WTC11 (cell line): Measurements from ENCODE around the gene C10orf105. TPM values are rescaled to one million over a fixed set of nuclear protein-coding genes. Genes with fewer than 3 reads are reported as not detected.
A peak's percentile ranks its signal among the peaks of the same experiment; 100 is the strongest.

ENCODE experiments used
- ATAC-seq: fragments of 200-7000 bp; cut with Tn5 transposase; 2 replicates; pipeline ENCODE4 v1.10.0; 2021; ENCODE audit warnings: mild to moderate bottlenecking, moderate library complexity
- CTCF ChIA-PET: fragments of 300-600 bp; sonication (Branson Sonifier 250); formaldehyde crosslinking; loops from one replicate; lab custom pipeline; 2021; ENCODE audit warnings: antibody characterized with exemption; lab: Charles Lee
- POLR2A ChIA-PET: fragments of 350-600 bp; sonication (Branson Sonifier 250); formaldehyde crosslinking; loops from one replicate; lab custom pipeline; 2021; ENCODE audit warnings: antibody characterized with exemption; lab: Charles Lee
- DNase-seq: peaks from one replicate; pipeline ENCODE4 v3.0.0; 2021; ENCODE audit warnings: low spot score
- H3K27ac Mint-ChIP-seq: 2 replicates; pipeline ENCODE4 v1.8.0; 2021; ENCODE audit warnings: mixed read lengths
- H3K27me3 Mint-ChIP-seq: 2 replicates; pipeline ENCODE4 v1.8.0; 2021; ENCODE audit warnings: low read depth, mild to moderate bottlenecking, moderate library complexity, mixed read lengths
- H3K36me3 Mint-ChIP-seq: 2 replicates; pipeline ENCODE4 v1.8.0; 2021; ENCODE audit warnings: mixed read lengths
- H3K4me1 Mint-ChIP-seq: 2 replicates; pipeline ENCODE4 v1.8.0; 2022; ENCODE audit warnings: mixed read lengths
- H3K4me3 Mint-ChIP-seq: 2 replicates; pipeline ENCODE4 v1.8.0; 2021; ENCODE audit warnings: mild to moderate bottlenecking, moderate library complexity, mixed read lengths
- H3K9me3 Mint-ChIP-seq: 2 replicates; pipeline ENCODE4 v1.8.0; 2021; ENCODE audit warnings: mixed read lengths
- ATF2 ChIP-seq: sonication (generic); formaldehyde crosslinking; IDR thresholded peaks from 2 replicates; pipeline ENCODE4 v1.8.1; 2022; ENCODE audit warnings: low read depth, missing genetic modification reagents, borderline replicate concordance
- CREB1 ChIP-seq: sonication (generic); formaldehyde crosslinking; IDR thresholded peaks from 2 replicates; pipeline ENCODE4 v1.8.0; 2023; ENCODE audit warnings: mild to moderate bottlenecking, missing genetic modification reagents
- FOXJ3 ChIP-seq: sonication (generic); formaldehyde crosslinking; IDR thresholded peaks from 2 replicates; pipeline ENCODE4 v1.9.0; 2021; ENCODE audit warnings: missing genetic modification reagents, mild to moderate bottlenecking, borderline replicate concordance
- GTF2I ChIP-seq: fragments of 250-450 bp; sonication (Bioruptor Pico); conservative IDR thresholded peaks from 2 replicates; pipeline ENCODE4 v1.4.0; 2021; ENCODE audit warnings: mild to moderate bottlenecking
- JAZF1 ChIP-seq: fragments of 250-450 bp; sonication (Bioruptor Pico); IDR thresholded peaks from 2 replicates; pipeline ENCODE4 v1.9.0; 2021; ENCODE audit warnings: moderate library complexity, mild to moderate bottlenecking, inconsistent platforms
- MXD4 ChIP-seq: fragments of 250-450 bp; sonication (Bioruptor Pico); IDR thresholded peaks from 2 replicates; pipeline ENCODE4 v1.8.0; 2021; ENCODE audit warnings: mild to moderate bottlenecking, moderate library complexity, borderline replicate concordance
- TEAD1 ChIP-seq: sonication (generic); formaldehyde crosslinking; IDR thresholded peaks from 2 replicates; pipeline ENCODE4 v1.8.0; 2022; ENCODE audit warnings: mild to moderate bottlenecking, missing genetic modification reagents
- USF1 ChIP-seq: sonication (generic); formaldehyde crosslinking; IDR thresholded peaks from 2 replicates; pipeline ENCODE4 v1.8.0; 2022; ENCODE audit warnings: mild to moderate bottlenecking, missing genetic modification reagents
- ZNF138 ChIP-seq: sonication (generic); formaldehyde crosslinking; conservative IDR thresholded peaks from 2 replicates; pipeline ENCODE4 v1.8.1; 2022; ENCODE audit warnings: mild to moderate bottlenecking, moderate library complexity, missing genetic modification reagents
- ZNF232 ChIP-seq: sonication (generic); formaldehyde crosslinking; IDR thresholded peaks from 2 replicates; pipeline ENCODE4 v1.8.0; 2022; ENCODE audit warnings: mild to moderate bottlenecking, missing genetic modification reagents
- ZNF416 ChIP-seq: fragments of 250-450 bp; sonication (Bioruptor Pico); IDR thresholded peaks from 2 replicates; pipeline ENCODE4 v1.9.0; 2021; ENCODE audit warnings: mild to moderate bottlenecking, inconsistent platforms
- ZNF671 ChIP-seq: fragments of 250-450 bp; sonication (Bioruptor Pico); IDR thresholded peaks from 2 replicates; pipeline ENCODE4 v1.8.0; 2021; ENCODE audit warnings: mild to moderate bottlenecking
- total RNA-seq: library from RNA; stranded (reverse); gene quantifications from 3 replicates; pipeline ENCODE4 v1.2.3, GENCODE V29; 2021
- TF ChIP-seq, protein P1 (sequence below): sonication (generic); formaldehyde crosslinking; IDR thresholded peaks from 2 replicates; pipeline ENCODE4 v1.8.1; 2022; ENCODE audit warnings: low read depth, mild to moderate bottlenecking, moderate library complexity, missing genetic modification reagents, borderline replicate concordance
- TF ChIP-seq, protein P2 (sequence below): sonication (generic); formaldehyde crosslinking; IDR thresholded peaks from 2 replicates; pipeline ENCODE4 v1.8.1; 2023; ENCODE audit warnings: mild to moderate bottlenecking, missing genetic modification reagents, borderline replicate concordance
- TF ChIP-seq, protein P3 (sequence below): sonication (generic); formaldehyde crosslinking; IDR thresholded peaks from 2 replicates; pipeline ENCODE4 v1.8.0; 2023; ENCODE audit warnings: missing genetic modification reagents, mild to moderate bottlenecking, borderline replicate concordance

C10orf105 gene
- total RNA-seq, 1 experiment from 2014 or later = 0.48 TPM

GRCh38 chr10:71737834-71738197 is 18.2 kb upstream of the C10orf105 start (continued):
- no peak for TF ChIP-seq TEAD1 (CRISPR knock-in tag)
- no peak for TF ChIP-seq FOXJ3 (CRISPR knock-in tag)
- no peak for TF ChIP-seq ATF2 (CRISPR knock-in tag)
- no peak for TF ChIP-seq ZNF671 (CRISPR knock-in tag)
- TF ChIP-seq, protein P1, sequence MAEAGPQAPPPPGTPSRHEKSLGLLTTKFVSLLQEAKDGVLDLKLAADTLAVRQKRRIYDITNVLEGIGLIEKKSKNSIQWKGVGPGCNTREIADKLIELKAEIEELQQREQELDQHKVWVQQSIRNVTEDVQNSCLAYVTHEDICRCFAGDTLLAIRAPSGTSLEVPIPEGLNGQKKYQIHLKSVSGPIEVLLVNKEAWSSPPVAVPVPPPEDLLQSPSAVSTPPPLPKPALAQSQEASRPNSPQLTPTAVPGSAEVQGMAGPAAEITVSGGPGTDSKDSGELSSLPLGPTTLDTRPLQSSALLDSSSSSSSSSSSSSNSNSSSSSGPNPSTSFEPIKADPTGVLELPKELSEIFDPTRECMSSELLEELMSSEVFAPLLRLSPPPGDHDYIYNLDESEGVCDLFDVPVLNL (CRISPR knock-in tag) = no peak
- no peak for TF ChIP-seq ZNF416 (CRISPR knock-in tag)
- TF ChIP-seq MXD4 = no peak
- no peak for TF ChIP-seq JAZF1 (CRISPR knock-in tag)
- TF ChIP-seq, protein P2, sequence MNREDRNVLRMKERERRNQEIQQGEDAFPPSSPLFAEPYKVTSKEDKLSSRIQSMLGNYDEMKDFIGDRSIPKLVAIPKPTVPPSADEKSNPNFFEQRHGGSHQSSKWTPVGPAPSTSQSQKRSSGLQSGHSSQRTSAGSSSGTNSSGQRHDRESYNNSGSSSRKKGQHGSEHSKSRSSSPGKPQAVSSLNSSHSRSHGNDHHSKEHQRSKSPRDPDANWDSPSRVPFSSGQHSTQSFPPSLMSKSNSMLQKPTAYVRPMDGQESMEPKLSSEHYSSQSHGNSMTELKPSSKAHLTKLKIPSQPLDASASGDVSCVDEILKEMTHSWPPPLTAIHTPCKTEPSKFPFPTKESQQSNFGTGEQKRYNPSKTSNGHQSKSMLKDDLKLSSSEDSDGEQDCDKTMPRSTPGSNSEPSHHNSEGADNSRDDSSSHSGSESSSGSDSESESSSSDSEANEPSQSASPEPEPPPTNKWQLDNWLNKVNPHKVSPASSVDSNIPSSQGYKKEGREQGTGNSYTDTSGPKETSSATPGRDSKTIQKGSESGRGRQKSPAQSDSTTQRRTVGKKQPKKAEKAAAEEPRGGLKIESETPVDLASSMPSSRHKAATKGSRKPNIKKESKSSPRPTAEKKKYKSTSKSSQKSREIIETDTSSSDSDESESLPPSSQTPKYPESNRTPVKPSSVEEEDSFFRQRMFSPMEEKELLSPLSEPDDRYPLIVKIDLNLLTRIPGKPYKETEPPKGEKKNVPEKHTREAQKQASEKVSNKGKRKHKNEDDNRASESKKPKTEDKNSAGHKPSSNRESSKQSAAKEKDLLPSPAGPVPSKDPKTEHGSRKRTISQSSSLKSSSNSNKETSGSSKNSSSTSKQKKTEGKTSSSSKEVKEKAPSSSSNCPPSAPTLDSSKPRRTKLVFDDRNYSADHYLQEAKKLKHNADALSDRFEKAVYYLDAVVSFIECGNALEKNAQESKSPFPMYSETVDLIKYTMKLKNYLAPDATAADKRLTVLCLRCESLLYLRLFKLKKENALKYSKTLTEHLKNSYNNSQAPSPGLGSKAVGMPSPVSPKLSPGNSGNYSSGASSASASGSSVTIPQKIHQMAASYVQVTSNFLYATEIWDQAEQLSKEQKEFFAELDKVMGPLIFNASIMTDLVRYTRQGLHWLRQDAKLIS (CRISPR knock-in tag) = no peak

- Mint-ChIP-seq H3K36me3 (no peaks in the 10 kb centered on the region), H3K27me3 (peaks cover 3% of the 10 kb centered on the region; the same call in 1 of the 2 replicates), H3K4me1 (peaks cover 10% of the 10 kb centered on the region), H3K9me3 (peaks cover 2% of the 10 kb centered on the region; the same call in 1 of the 2 replicates), H3K27ac (peak overlapping the region; percentile 18; the same call in 1 of the 2 replicates)
- ChIA-PET CTCF (interaction anchor here (1.2 to 2.0 kb wide), 3 partner anchors 10 to 39 kb away, joined by 3 to 5 read pairs (median 4); no protein-coding TSS in a partner anchor), POLR2A (interaction anchor here (0.9 kb wide), 1 partner anchor 27 kb away, joined by 3 read pairs; no protein-coding TSS in a partner anchor)
- DNase-seq = no peak
- no peak for ATAC-seq
- TF ChIP-seq ZNF138 (CRISPR knock-in tag) (no peak), GTF2I (CRISPR knock-in tag) (0 out of 2 replicates have a peak, but pooled peaks have one; percentile 25), ZNF232 (CRISPR knock-in tag) (no peak), CREB1 (CRISPR knock-in tag) (no peak), USF1 (CRISPR knock-in tag) (no peak)
- TF ChIP-seq, protein P3, sequence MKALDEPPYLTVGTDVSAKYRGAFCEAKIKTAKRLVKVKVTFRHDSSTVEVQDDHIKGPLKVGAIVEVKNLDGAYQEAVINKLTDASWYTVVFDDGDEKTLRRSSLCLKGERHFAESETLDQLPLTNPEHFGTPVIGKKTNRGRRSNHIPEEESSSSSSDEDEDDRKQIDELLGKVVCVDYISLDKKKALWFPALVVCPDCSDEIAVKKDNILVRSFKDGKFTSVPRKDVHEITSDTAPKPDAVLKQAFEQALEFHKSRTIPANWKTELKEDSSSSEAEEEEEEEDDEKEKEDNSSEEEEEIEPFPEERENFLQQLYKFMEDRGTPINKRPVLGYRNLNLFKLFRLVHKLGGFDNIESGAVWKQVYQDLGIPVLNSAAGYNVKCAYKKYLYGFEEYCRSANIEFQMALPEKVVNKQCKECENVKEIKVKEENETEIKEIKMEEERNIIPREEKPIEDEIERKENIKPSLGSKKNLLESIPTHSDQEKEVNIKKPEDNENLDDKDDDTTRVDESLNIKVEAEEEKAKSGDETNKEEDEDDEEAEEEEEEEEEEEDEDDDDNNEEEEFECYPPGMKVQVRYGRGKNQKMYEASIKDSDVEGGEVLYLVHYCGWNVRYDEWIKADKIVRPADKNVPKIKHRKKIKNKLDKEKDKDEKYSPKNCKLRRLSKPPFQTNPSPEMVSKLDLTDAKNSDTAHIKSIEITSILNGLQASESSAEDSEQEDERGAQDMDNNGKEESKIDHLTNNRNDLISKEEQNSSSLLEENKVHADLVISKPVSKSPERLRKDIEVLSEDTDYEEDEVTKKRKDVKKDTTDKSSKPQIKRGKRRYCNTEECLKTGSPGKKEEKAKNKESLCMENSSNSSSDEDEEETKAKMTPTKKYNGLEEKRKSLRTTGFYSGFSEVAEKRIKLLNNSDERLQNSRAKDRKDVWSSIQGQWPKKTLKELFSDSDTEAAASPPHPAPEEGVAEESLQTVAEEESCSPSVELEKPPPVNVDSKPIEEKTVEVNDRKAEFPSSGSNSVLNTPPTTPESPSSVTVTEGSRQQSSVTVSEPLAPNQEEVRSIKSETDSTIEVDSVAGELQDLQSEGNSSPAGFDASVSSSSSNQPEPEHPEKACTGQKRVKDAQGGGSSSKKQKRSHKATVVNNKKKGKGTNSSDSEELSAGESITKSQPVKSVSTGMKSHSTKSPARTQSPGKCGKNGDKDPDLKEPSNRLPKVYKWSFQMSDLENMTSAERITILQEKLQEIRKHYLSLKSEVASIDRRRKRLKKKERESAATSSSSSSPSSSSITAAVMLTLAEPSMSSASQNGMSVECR (CRISPR knock-in tag) = no peak
- TF ChIP-seq, all 79 proteins: peak for 1
- no peak overlapping the region for H3K4me3 Mint-ChIP-seq
These were observed 17.6 kb upstream of the C10orf105 start for GRCh38 chr10:71737001-71737833.
